Psoas muscle (tissue), 8 donors: Measurements from ENCODE around the gene TECPR1. TPM values are rescaled to one million over a fixed set of nuclear protein-coding genes. Genes with fewer than 3 reads are reported as not detected.

Experiments used
- ATAC-seq, 4 donors: fragments of 200-7000 bp; cut with Tn5 transposase; one replicate each; pipeline ENCODE4 v1.9.1; 2020; ENCODE audit warnings: moderate library complexity in 3 of 4, mild to moderate bottlenecking in 2 of 4
- DNase-seq, 2 donors: peaks; one replicate each; pipeline ENCODE4 v3.0.0-alpha.2; 2020
- H3K27ac ChIP-seq: fragments of 200-600 bp; one replicate; pipeline ENCODE4 v1.8.0; 2022
- H3K27me3 ChIP-seq, 3 donors: fragments of 200-600 bp in 1 of 3; one replicate each; pipeline versions ENCODE4 v1.6.1 to v1.8.0; 2013 to 2022; ENCODE audit warnings: low read length in 2 of 3, mild to moderate bottlenecking in 2 of 3, moderate library complexity in 1 of 3; ENCODE audit not compliant: insufficient read depth in 3 of 3
- H3K36me3 ChIP-seq, 2 donors: fragments of 200-600 bp in 1 of 2; one replicate each; pipeline versions ENCODE4 v1.6.1 to v1.8.0; 2013 to 2022; ENCODE audit warnings: low read depth in 1 of 2, mild to moderate bottlenecking in 1 of 2, moderate library complexity in 1 of 2; ENCODE audit not compliant: insufficient read depth in 1 of 2
- H3K4me1 ChIP-seq: fragments of 200-600 bp; one replicate; pipeline ENCODE4 v1.8.0; 2022
- H3K4me3 ChIP-seq: fragments of 200-600 bp; one replicate; pipeline ENCODE4 v1.8.0; 2022; ENCODE audit warnings: mild to moderate bottlenecking
- H3K9me3 ChIP-seq: fragments of 200-600 bp; one replicate; pipeline ENCODE4 v1.8.0; 2022
- CTCF ChIP-seq: fragments of 200-600 bp; IDR thresholded peaks from one replicate; pipeline ENCODE4 v1.8.0; 2022; ENCODE audit warnings: antibody characterized with exemption
- WGBS, 3 donors: extraction: QIAGEN DNeasy Blood & Tissue Kit; methylation state at CpG; one replicate each; pipeline versions ENCODE4 v1.1.6 to v1.1.7; 2013; 5-methylcytosine and 5-hydroxymethylcytosine counted together
- intact Hi-C, 2 donors: fragments of 100-400 bp; cut with DNase I; formaldehyde crosslinking; loops; one replicate each; pipeline versions ENCODE4 v1.11.0 to v1.14.2; 2022
- polyA plus RNA-seq, 3 donors: library from polyadenylated mRNA; stranded (reverse); fragments of 200-250 nt; gene quantifications; one replicate each; pipeline ENCODE4 v1.2.3, GENCODE V29; 2013
- total RNA-seq, 4 donors: library from RNA; stranded (reverse); fragmentation: NEBNext Ultra II Directional in 2 of 4; extraction: Animal tissue kit (Norgen Biotek cat#: 25700) in 2 of 4; gene quantifications; one replicate each; pipeline versions ENCODE4 v1.2.1 to v1.2.4, GENCODE V29; 2021 to 2023
- donor health status: healthy with polysubstance abuse.
- donor health status: DM: no; HTN: no; CAD: no; lungs with moderate emphysema.
- donor health status: Bipolar disorder and iron deficiency.
- donor health status: healthy.
- donor health status: DM: yes; HTN: yes; CAD: no.
- donor health status: DM: no; HTN: no; CAD: no.
- donor health status: DM: no; HTN: no; CAD: no.
- donor health status: DM: yes; HTN: yes; CAD: no.

The TECPR1 gene
- total and polyA plus RNA-seq, 7 donors = 7.0 to 23.0 (median 14.5) TPM

GRCh38 chr7:98252425-98253054 is 508 bp upstream of the TECPR1 start:
- ATAC-seq = peak; percentile 39 to 59 (median 45)
- no peaks in the 10 kb centered on the region for H3K27me3 ChIP-seq
- peaks cover 0 to 22% of the 10 kb centered on the region in 2 donors for H3K36me3 ChIP-seq
- peaks cover 17% of the 10 kb centered on the region for H3K4me1 ChIP-seq
- peak overlapping the region; percentile 84 for H3K4me3 ChIP-seq
- no peak for DNase-seq
- no peak for TF ChIP-seq CTCF
- peak overlapping the region; percentile 84 for H3K27ac ChIP-seq
- H3K9me3 ChIP-seq = no peaks in the 10 kb centered on the region
- WGBS, 3 donors = 21 to 26% (median 21%) methylated on average over 25 to 32 of the region's 32 CpGs
- intact Hi-C loops = loop anchor here in 1 of 2 donors (2.0 kb wide), 1 partner anchor 28 kb away; the partner anchor contains the start of gene BRI3

GRCh38 chr7:98251231-98251600 is 816 bp downstream of the TECPR1 start:
- H3K27ac ChIP-seq = peak overlapping the region; percentile 84
- intact Hi-C loops = loop anchor here in 1 of 2 donors (1.0 kb wide), 1 partner anchor 33 kb away; no protein-coding TSS in a partner anchor
- no peak for TF ChIP-seq CTCF
- ATAC-seq (no peak), DNase-seq (no peak)
- no peaks in the 10 kb centered on the region for H3K27me3 ChIP-seq
- H3K4me3 ChIP-seq = peak overlapping the region; percentile 84
- no peaks in the 10 kb centered on the region for H3K9me3 ChIP-seq
- WGBS, 3 donors = 34 to 51% (median 42%) methylated on average over 9 of the region's 9 CpGs
- H3K4me1 ChIP-seq = peaks cover 17% of the 10 kb centered on the region
- H3K36me3 ChIP-seq = peaks cover 0 to 16% of the 10 kb centered on the region in 2 donors

GRCh38 chr7:98250789-98251188 is 1.2 kb downstream of the TECPR1 start:
- Histone ChIP-seq H3K27me3 (no peaks in the 10 kb centered on the region), H3K27ac (peak overlapping the region; percentile 84), H3K4me3 (peak overlapping the region; percentile 84), H3K36me3 (peaks cover 0 to 16% of the 10 kb centered on the region in 2 donors), H3K4me1 (peaks cover 17% of the 10 kb centered on the region), H3K9me3 (no peaks in the 10 kb centered on the region)
- ATAC-seq (no peak), DNase-seq (no peak)
- intact Hi-C loops = loop anchor here in 1 of 2 donors (1.0 kb wide), 1 partner anchor 34 kb away; no protein-coding TSS in a partner anchor
- 61 to 65% (median 63%) methylated on average over 3 of the region's 3 CpGs for WGBS, 3 donors
- no peak for TF ChIP-seq CTCF

GRCh38 chr7:98249106-98249505 is 2.9 kb downstream of the TECPR1 start:
- Histone ChIP-seq H3K4me1 (peaks cover 17% of the 10 kb centered on the region), H3K27ac (no peak overlapping the region), H3K9me3 (no peaks in the 10 kb centered on the region), H3K27me3 (no peaks in the 10 kb centered on the region), H3K36me3 (peaks cover 0 to 16% of the 10 kb centered on the region in 2 donors), H3K4me3 (no peak overlapping the region)
- DNase-seq = no peak
- no peak for TF ChIP-seq CTCF
- ATAC-seq = no peak
- intact Hi-C loops = loop anchor here in 1 of 2 donors (10.0 kb wide), 1 partner anchor 224 kb away; no protein-coding TSS in a partner anchor
- 72 to 78% (median 78%) methylated on average over 6 of the region's 6 CpGs for WGBS, 3 donors
